HUDEP-2 (cell line): Measurements from ENCODE around the gene PPARD.
"Not testable (repeated sequence)": the region's sequence is repeated elsewhere in the genome, so short reads cannot be mapped to it uniquely, and the experiment has no call there.

Experiments used
- DNase-seq, 76 experiments: peaks; one replicate each; lab custom pipeline; 2025; ENCODE audit not compliant: unreplicated experiment in 76 of 76; lab: John Stamatoyannopoulos, UW

Gene PPARD

DNA sequence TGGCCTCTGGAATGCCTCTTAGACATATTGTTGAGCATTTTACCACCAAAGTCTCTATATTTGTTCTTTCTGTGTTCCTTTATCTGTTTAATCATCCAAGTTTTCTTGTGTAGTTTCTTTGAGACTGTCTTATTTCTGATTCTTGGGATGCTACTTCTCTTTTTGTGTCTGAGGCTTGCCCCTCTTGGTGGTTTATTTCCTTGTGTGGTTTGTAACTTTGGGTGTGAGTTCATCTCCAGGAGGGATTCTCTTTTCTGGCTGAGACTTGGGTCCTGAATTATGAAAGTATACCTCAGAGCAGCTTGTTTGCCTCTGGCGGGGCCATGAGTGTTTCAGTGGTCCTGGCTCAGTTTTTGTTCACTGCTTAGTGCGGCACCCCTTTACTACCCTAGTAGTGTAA lies 33.9 kb downstream of the PPARD start:
- no peak for DNase-seq

- DNase-seq = no peak
These were observed 34.6 kb downstream of the PPARD start for GRCh38 chr6:35377002-35377401.

- no peak for DNase-seq
These were observed 35.9 kb downstream of the PPARD start for GRCh38 chr6:35378261-35378660.

GRCh38 chr6:35381132-35381531 lies 38.8 kb downstream of the PPARD start:
- DNase-seq = no peak

DNA sequence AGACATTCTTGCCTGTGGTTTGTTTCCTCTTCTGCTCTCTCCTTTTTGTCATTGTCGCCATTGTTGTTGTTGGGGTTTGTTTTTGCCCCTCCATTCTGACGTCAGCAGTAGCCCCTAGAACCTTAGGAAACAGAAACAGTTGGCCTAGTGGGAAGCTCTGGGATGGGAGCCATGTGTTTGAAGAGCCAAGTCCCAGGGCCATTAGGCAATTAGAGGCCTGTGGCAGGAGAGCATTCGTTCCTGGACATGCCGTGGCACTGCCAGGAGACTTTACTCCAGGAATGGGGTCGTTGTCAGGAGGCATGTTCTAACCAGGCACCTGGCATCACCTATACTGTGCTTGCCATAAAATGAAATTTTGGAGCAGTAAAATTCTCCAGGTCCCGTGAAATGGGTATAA lies 39.7 kb downstream of the PPARD start:
- no peak for DNase-seq

DNA sequence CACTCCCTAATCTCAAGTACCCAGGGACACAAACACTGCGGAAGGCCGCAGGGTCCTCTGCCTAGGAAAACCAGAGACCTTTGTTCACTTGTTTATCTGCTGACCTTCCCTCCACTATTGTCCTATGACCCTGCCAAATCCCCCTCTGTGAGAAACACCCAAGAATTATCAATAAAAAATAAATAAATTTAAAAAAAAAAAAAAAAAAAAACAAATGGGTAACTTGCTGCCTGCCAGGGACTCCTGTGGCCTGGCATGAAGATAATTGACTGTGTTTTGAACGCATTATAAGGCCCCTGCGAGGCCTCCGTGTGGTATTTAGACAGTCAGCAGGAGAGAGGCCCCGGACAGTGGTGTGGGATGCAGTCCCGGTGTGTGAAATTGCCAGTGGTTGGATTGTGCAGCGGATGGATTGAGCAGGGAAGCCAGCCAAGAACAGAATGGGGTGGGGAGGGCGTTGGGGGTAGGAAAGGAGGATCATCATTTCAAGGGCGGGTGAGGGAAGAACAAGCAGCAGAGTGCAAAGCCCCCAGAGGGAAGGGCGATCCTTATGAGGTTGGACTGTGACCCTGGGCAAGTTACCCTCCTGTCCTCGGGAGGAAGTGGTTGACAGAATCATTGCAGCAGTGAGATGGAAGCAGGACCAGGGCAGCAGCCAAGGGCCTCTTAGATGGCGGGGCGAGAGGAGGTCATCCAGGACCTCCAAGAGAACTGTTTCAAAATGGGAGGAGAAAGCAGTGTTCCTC lies 43.3 kb downstream of the PPARD start:
- no peak for DNase-seq

- DNase-seq = no peak
These were observed 44.6 kb downstream of the PPARD start for GRCh38 chr6:35386989-35387388.

DNA sequence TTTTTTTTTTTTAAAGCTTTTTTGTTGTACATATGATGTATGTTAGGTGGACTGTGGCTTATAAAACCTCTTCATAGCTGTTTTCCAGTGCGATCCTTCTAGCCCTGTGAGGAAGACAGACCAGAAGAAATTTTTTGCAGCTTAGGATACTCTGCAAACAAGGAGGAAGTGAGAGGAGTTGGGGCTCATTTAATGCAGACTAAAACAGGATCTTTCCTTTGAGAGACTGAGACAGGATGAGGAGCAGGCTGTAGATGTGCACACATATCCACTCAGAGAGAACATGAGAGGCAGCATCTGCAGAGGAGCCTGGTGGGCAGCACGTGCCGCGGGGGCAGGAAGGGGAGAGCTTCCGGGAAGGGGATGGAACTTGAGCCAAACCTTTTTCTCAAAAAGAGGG lies 45.7 kb downstream of the PPARD start:
- peak in 2 of 76 experiments; percentile 15 to 41 for DNase-seq

DNA sequence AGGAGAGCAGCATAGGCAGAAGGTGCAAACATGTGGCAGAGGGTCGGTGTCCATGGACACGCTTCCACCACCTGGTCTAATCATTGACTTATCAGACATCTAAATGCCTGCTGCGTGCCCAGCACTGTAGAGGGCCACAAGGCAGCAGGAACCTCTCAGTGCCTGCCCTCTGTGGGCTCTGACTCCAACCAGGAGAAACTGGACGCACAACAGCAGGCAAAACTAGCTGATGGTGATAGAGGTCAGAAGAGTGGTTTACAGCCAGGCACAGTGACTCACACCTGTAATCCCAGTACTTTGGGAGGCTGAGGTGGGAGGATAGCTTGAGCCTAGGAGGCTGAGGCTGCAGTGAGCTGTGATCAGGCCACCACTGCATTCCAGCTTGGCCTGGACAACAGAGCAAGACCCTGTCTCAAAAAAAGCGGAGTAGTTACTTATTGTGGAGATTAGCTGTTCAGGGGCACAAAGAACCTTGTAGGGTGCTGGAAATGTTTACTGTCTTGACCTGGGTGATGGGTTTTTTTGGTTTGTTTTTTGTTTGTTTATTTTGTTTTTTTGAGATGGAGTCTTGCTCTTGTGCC lies 46.5 kb downstream of the PPARD start:
- DNase-seq = no peak

GRCh38 chr6:35389386-35389785 lies 47.0 kb downstream of the PPARD start:
- DNase-seq = not testable (repeated sequence)

GRCh38 chr6:35391240-35391968 lies 49.0 kb downstream of the PPARD start:
- no peak for DNase-seq

DNA sequence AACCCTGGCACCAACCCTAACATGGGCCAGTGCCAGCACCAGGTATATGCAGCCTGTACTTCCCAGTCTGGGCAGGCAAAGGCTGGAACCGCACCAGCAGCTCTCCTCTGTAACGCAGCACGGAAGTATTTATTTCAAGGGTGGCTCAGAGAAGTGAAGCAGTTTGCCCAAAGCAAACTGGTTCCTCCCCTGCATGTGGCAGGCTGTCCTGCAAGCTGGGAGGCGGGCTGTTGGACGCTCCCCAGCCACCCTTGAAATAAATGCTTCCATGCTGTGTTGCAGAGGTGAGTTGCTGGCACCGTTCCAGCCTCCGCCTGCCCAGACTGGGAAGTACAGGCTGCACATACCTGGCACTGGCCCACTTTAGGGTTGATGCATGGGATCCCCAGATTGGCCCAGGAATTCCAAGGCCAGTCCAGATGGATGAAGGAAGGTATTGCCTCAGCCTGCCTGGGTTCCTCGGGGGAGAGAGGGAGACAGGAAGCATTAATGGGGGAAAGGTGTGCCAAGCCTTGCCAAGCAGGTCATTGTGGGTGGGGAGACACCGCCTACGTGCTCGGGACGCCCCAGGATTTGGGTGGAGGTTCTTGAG lies 49.8 kb downstream of the PPARD start:
- no peak for DNase-seq

DNA sequence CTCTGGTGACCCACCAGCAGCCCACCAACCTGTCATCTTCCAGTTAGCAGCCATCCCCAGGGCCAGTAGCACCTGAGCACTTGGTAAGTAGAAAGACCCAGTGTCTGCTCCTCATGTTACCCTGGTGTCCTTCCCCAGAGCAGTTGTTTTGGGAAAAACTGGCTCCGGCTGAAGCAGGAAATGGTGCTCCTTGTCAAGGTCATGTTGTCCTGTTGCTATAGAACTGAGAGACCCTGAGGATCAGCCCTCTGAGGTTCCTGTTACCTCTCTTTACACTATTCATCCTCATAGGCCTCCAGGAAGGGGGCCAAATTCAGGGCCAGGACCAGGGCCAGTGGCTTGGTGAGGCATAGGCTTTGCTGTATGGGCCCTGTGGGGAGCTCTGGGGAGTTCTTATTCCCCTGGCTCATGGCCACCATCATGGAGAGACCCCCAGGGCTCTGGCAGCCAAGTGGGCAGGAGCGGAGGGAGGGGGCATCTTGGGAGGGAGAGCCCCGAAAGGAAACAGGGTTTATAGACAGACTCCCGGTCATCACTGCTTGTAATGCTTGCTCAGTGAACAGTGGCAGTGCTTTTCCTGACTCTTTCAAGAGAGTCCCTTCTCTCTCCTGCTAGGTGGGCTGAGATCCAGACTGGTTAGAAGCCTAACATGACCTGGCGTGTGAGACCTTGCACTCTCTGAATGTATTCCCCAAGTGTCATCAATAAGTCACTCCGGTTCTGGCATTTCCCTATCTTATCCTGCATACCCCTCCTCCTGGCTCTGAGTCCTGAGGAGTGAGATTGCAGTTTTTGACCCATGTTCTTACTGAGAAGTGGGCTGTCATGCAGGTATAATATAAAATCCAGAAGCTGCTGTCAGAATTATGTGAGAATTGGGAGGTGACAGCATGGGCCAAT lies 50.7 kb downstream of the PPARD start:
- DNase-seq = peak in 2 of 76 experiments; percentile 15 to 24

DNA sequence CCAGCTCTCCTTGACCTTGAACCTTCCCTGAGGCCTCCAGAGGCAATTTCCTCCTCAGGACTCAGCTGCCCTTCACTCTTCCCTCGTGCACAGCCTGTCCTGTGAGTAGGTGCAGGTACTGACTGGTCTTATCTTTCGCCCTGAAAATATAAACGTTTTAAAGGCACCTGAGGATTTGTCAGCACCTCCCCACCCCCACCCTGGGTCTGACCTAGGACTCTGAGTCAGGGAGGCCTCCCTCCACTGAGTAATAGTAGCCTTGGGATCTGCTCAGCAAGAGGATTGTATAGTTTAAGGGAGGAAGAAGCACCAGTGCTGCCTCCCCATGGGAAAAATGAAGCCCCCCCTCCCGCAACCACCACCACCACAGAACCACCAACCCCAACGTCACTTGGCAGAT lies 54.6 kb downstream of the PPARD start:
- no peak for DNase-seq

- no peak for DNase-seq
These were observed 55.6 kb downstream of the PPARD start for GRCh38 chr6:35397806-35398418.

DNA sequence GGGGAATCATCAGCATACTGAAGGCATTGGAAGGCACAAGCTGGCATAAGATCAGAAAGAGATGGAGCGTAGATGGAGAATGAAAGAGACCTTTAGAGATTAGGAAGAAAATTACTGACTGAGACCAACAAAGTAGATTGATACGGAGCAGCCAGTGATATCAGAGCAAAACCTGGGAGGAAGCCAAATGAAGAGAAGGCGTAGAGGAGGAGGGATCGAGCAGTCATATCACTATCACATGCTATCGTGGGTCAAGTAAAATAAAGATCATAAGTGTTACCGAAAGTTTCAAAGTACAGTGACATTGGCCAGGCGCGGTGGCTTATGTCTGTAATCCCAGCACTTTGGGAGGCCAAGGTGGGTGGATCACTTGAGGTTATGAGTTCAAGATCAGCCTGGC lies 56.2 kb downstream of the PPARD start:
- peak in 8 of 76 experiments; percentile 3 to 47 (median 26) for DNase-seq

GRCh38 chr6:35400111-35400510 lies 57.8 kb downstream of the PPARD start:
- no peak for DNase-seq

DNA sequence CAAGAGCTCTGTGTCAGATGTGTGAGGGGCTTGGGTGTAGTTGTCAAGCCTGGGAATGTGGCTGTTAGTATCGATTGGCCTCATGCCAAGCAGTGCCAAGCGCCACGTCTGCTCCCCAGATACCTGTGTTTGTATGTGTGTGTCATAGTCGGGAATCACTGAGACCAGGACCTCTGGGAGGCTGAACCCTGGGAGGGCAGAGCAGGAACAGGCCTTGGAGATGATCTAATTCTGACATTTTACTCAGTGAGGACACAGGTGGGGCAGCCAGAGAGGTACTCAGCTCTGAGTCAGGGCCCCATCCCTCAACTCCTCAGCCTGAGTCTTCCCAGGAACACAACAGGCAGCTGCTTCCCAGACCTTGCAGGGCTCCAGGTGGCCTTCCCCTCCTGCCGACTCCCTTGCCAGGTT lies 58.5 kb downstream of the PPARD start:
- DNase-seq = no peak

- DNase-seq = no peak
These were observed 59.2 kb downstream of the PPARD start for GRCh38 chr6:35401514-35401913.
